ENCODE data around the gene RBP7. TPM values are rescaled to one million over a fixed set of nuclear protein-coding genes. Genes with fewer than 3 reads are reported as not detected.

Gene RBP7
- total RNA-seq, 1 experiment from 2014 or later: 6.0 TPM

DNA sequence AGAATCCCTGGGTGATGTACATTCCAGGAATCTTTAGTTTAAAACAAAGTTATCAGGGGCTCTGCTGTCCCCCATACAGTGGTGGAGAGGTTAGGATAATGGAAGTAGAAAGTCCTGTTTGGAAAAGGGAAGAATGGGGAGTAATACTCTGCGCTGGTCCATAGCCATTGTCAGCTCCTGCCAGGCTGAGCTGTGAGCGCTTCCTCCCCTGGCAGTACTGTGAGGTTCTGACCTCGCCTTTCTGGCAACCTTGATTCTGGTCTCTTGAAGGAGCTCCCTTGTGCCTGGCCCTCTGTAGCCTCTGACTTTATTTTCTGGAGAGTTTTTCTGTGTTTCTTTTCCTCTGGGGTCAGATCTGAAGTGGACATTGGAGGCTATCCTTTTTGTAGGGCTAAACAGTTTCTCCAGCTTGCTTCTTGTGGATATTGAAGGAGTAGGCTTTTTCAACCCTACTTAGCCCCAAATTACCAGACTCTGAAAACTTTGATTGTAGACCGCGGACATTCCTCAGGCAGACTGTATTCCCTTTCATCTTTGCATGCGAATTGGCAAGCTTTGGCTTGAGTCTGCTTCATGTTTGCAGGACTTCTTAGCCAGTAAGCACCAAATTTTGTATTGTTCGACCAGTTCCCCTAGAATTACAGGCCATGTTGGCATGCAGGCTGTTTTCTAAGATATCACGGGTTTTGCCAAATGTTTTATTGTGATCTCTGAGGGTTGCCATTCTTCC lies 49.5 kb downstream of the RBP7 start:
- intact Hi-C loops (cut with micrococcal nuclease): no loop called here
- TF ChIP-seq EZH2 (IDR thresholded peaks at IDR 0.05; ENCODE audit: low read length, unreplicated experiment): no peak
- DNase-seq: no peak
- no peak overlapping the region for H2AFZ ChIP-seq (ENCODE audit: low read length)
- no TSS peak for BruUV-seq (replicated peaks)
- no peak overlapping the region for H3K4me2 ChIP-seq (ENCODE audit: low read length)
- ChIA-PET POLR2A (ENCODE audit: unreplicated experiment) (no interaction called here), CTCF (no interaction called here)
- no peak overlapping the region for H3K27ac ChIP-seq (ENCODE audit: low read length)
- no peaks in the 10 kb centered on the region for H3K9me2 ChIP-seq (replicated peaks; ENCODE audit: low read length)
- no peak overlapping the region for H3K9ac ChIP-seq (ENCODE audit: low read length)
- H4K20me1 ChIP-seq (ENCODE audit: low read length): peaks cover 12% of the 10 kb centered on the region; the same call in 1 of the 2 replicates
- no peaks in the 10 kb centered on the region for H3K9me3 ChIP-seq (ENCODE audit: low read length)
- 0 out of 2 replicates have a peak, but pooled peaks cover 3% of the 10 kb centered on the region for H3K36me3 ChIP-seq (ENCODE audit: low read depth, low read length)
- H3K27me3 ChIP-seq (ENCODE audit: low read length): no peaks in the 10 kb centered on the region
- no peak overlapping the region for H3K4me3 ChIP-seq (ENCODE audit: low read length)
- no peaks in the 10 kb centered on the region for H3K4me1 ChIP-seq (ENCODE audit: insufficient read depth, low read length)
- no peak for ATAC-seq
- peaks cover 92% of the 10 kb centered on the region for H3K79me2 ChIP-seq (ENCODE audit: low read length)
- no peaks in the 10 kb centered on the region for H3F3A ChIP-seq (ENCODE audit: low read length, unreplicated experiment)

DNA sequence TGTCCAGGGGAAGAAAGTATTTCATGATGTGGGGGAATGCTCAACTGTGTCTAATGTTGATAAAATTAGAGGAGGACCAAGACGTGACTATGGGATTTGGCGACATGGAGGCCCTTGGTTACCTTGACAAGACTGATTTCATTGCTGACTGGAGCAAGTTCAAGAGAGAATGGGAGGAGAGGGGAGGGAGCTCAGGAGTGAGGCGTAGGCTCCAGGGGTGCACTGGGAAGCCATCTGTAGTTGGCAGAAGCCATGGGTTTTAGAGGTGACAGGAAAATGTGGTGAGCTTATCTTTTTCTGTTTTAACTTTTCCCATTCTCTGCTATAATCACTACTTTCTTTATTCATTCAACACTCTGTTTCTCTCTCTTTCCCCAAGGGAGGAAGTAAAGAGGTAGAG lies 51.6 kb downstream of the RBP7 start:
- Histone ChIP-seq H3F3A (ENCODE audit: low read length, unreplicated experiment) (no peaks in the 10 kb centered on the region), H3K4me3 (ENCODE audit: low read length) (no peak overlapping the region), H2AFZ (ENCODE audit: low read length) (no peak overlapping the region), H3K79me2 (ENCODE audit: low read length) (peaks cover 93% of the 10 kb centered on the region), H3K36me3 (ENCODE audit: low read depth, low read length) (0 out of 2 replicates have a peak, but pooled peaks cover 3% of the 10 kb centered on the region), H4K20me1 (ENCODE audit: low read length) (peaks cover 12% of the 10 kb centered on the region; the same call in 1 of the 2 replicates), H3K4me2 (ENCODE audit: low read length) (no peak overlapping the region), H3K4me1 (ENCODE audit: insufficient read depth, low read length) (no peaks in the 10 kb centered on the region), H3K9ac (ENCODE audit: low read length) (no peak overlapping the region), H3K9me3 (ENCODE audit: low read length) (no peaks in the 10 kb centered on the region), H3K27ac (ENCODE audit: low read length) (no peak overlapping the region), H3K27me3 (ENCODE audit: low read length) (no peaks in the 10 kb centered on the region), H3K9me2 (replicated peaks; ENCODE audit: low read length) (no peaks in the 10 kb centered on the region)
- ChIA-PET CTCF (no interaction called here), POLR2A (ENCODE audit: unreplicated experiment) (no interaction called here)
- DNase-seq: no peak
- intact Hi-C loops (cut with micrococcal nuclease): no loop called here
- TF ChIP-seq, protein P1, sequence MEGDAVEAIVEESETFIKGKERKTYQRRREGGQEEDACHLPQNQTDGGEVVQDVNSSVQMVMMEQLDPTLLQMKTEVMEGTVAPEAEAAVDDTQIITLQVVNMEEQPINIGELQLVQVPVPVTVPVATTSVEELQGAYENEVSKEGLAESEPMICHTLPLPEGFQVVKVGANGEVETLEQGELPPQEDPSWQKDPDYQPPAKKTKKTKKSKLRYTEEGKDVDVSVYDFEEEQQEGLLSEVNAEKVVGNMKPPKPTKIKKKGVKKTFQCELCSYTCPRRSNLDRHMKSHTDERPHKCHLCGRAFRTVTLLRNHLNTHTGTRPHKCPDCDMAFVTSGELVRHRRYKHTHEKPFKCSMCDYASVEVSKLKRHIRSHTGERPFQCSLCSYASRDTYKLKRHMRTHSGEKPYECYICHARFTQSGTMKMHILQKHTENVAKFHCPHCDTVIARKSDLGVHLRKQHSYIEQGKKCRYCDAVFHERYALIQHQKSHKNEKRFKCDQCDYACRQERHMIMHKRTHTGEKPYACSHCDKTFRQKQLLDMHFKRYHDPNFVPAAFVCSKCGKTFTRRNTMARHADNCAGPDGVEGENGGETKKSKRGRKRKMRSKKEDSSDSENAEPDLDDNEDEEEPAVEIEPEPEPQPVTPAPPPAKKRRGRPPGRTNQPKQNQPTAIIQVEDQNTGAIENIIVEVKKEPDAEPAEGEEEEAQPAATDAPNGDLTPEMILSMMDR (conservative IDR thresholded peaks at IDR 0.05; ENCODE audit: low read depth, low read length): no peak
- TF ChIP-seq EZH2 (IDR thresholded peaks at IDR 0.05; ENCODE audit: low read length, unreplicated experiment): no peak
- TF ChIP-seq EZH2phosphoT487 (IDR thresholded peaks at IDR 0.05; ENCODE audit: borderline replicate concordance, low read length): no peak
- no peak for ATAC-seq
- no TSS peak for BruUV-seq (replicated peaks)

DNA sequence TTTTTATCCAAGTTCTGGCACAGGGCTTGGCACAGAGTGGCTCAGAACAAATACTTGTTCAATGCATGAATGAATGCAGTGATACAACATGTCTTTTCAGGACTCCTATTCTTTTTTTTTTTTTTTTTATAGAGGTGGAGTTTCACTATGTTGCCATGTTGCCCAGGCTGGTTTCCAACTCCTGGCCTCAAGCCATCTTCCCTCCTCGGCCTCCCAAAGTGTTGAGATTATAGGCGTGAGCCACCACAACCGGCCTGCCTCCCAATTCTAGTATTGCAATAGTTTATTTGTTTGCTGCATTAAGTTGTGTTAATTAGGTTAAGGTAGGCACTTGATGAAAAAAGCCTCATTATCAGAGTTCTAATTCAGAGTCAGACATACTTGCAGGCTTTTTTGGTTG lies 53.6 kb downstream of the RBP7 start:
- Histone ChIP-seq H3K9ac (ENCODE audit: low read length) (no peak overlapping the region), H3K27me3 (ENCODE audit: low read length) (no peaks in the 10 kb centered on the region), H3K79me2 (ENCODE audit: low read length) (peaks cover 90% of the 10 kb centered on the region), H3K4me2 (ENCODE audit: low read length) (no peak overlapping the region), H3K36me3 (ENCODE audit: low read depth, low read length) (0 out of 2 replicates have a peak, but pooled peaks cover 3% of the 10 kb centered on the region), H3K9me2 (replicated peaks; ENCODE audit: low read length) (no peaks in the 10 kb centered on the region), H3K4me1 (ENCODE audit: insufficient read depth, low read length) (0 out of 2 replicates have a peak, but pooled peaks cover 6% of the 10 kb centered on the region), H3K9me3 (ENCODE audit: low read length) (no peaks in the 10 kb centered on the region), H2AFZ (ENCODE audit: low read length) (no peak overlapping the region), H3K27ac (ENCODE audit: low read length) (no peak overlapping the region), H4K20me1 (ENCODE audit: low read length) (peaks cover 12% of the 10 kb centered on the region; the same call in 1 of the 2 replicates), H3F3A (ENCODE audit: low read length, unreplicated experiment) (no peaks in the 10 kb centered on the region), H3K4me3 (ENCODE audit: low read length) (no peak overlapping the region)
- TF ChIP-seq, protein P1 (conservative IDR thresholded peaks at IDR 0.05; ENCODE audit: low read depth, low read length): no peak
- no peak for TF ChIP-seq EZH2phosphoT487 (IDR thresholded peaks at IDR 0.05; ENCODE audit: borderline replicate concordance, low read length)
- no peak for TF ChIP-seq EZH2 (IDR thresholded peaks at IDR 0.05; ENCODE audit: low read length, unreplicated experiment)
- ATAC-seq (no peak), DNase-seq (no peak)
- POLR2A ChIA-PET (ENCODE audit: unreplicated experiment): no interaction called here
- intact Hi-C loops (cut with micrococcal nuclease): no loop called here
- BruUV-seq (replicated peaks): no TSS peak
- CTCF ChIA-PET: no interaction called here
